ENCODE data around the gene ACKR4.
A peak's percentile ranks its signal among the peaks of the same experiment; 100 is the strongest.
"Not testable (repeated sequence)": the region's sequence is repeated elsewhere in the genome, so short reads cannot be mapped to it uniquely, and the experiment has no call there.

The ACKR4 gene

DNA sequence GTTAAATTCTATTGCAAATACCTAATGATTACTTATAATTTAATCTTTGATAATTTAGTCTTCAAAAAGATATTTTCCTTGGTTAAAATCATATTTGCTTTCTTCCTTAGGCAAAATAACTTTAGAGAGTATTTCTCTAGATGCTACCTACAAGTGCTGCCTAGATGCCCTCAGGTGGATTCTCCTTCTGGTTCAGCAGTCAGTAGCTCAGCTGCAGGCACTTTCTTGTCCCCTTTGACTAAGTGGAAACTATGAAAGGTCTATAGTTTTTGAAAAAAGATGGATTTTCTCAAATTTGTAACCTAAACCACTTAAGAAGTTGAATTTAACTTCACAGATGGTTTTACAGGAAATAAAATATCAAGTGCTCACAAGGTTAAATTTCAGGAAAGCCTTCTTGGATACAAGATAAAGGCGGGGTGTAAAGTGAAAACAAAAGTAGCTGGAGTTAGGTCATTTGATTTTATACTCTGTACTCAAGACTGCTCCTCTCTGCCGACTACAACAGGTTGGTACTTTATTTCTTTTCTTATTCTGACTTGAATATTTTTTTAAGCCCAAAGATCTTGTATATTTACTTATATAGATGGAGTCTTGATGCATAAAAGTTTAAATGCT lies at the start of gene ACKR4:
TSS of gene ACKR4 (plus strand) at position 455 of the 618 bp plus-strand sequence. CDS start 3,128 bp downstream, outside the sequence.
- no peak for DNase-seq

DNA sequence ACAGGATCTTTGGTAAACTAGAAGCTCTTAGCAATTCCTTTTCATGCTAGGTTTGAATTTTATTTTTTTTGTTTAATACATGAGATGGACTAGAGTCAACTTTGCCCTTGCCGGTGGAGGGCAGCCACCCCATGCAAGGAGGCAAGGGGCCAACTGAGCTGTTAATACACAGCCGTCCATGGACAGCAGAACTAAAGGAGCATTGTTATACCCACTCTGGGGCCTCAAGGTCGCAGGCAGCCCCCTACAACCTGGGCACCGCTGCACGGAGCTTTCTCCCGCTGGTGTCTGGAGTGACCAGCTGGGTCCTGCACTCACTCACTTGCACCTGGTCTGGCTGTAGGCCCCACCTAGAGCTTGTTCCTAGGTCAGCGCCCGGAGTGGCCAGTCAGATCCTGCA lies 47.9 kb upstream of the ACKR4 start:
- no peak for DNase-seq

DNA sequence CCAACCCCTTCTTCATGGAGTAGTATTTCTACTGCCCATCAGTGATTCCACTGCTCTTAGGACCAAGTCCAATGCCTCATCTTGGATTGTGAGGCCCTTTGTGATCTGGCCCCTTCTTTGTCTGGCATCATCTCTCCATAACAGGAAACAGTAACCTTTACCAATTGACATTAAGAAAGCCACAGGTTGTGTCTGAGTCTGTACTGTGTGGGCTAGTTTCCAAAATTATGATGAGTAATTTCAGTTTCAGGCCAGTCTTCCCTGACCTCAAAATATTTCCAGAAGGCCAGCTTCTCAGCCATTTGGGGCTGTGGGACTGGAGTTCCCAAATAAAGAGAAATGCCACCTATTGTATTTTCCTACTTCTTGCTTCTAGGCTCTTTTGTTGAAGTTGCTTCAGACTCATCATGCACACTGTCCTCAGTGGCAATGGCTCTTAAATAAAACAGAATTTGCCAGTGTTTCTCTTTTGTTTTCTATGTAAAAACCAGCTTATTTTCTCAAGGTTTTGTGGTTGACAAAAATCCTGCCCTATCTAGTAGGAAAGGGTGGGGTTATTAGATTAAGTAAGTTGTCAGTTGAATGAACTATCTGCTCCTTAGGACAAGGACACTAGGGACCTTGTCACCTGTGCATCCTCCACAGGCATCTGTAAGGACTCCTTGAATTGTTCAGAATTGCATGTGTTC lies 47.0 kb upstream of the ACKR4 start:
- DNase-seq: peak; percentile 23

DNA sequence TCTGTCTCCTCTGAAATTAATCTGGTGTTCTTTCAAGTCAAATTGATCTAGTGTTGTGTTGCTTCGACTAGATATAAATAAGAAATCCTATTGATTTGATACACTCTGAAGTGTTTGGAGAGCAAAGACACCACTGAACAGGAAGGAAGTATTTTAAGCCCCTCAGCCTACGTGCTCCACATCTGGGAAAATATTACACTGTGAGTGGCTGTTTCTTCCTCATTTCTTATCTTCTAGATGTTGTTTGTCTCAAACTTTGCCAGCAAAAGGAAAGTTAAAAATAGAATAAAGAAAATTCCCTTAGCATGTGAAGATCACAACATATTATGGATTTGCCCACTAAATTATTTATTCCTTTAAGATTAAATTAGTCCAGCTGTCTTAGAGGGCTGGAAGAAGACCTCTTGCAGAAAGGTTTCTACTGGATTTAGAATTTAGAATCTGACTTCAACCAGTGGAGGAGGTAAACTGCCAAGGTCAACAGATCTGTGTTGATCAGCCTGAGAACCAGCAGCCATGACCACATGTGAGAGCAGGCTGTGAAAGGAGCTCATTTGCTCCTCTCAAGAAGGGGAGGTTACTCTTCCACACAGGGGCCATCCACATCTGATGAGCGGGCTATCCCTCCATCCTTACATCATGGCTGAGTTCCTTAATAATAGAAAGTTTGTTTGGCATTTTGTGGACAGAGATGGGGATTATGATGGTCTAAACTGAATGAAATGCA lies 46.3 kb upstream of the ACKR4 start:
- no peak for DNase-seq

DNA sequence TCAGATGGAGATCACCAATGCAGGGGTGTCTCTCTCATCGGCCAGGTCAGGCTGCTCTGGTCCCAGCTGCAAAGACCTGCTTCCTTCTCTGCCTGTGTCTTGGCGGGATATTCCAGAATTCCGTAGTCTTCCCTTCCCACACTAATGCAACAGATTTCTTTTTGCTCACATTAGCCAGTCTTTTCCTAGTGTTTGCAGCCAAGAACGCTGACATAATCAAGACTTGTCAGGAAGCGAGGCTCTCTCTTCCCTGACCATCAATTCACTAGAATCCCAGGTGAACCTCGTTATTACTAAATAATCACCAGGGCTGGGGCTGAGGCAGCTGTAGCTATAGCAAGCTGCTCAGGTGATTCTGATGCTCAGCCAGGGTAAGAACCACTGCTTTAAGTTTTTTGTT lies 43.2 kb upstream of the ACKR4 start:
- DNase-seq: no peak

DNA sequence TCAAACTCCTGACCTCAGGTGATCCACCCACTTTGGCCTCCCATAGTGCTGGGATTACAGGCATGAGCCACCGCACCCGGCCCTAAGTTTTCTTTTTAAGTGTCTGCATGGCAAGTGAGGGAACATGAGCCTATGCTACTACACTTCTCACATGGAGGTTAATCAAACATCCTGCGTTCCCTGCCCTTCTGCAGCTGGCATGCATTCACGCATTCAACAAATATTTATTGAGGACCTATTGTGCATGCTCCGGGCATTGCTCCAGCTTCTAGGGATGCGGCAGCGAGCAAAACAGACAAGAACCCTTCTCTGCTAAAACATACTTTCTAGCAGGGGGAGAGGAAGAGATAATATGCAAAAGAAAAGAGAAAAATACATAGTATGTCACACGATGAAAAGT lies 42.6 kb upstream of the ACKR4 start:
- no peak for DNase-seq

DNA sequence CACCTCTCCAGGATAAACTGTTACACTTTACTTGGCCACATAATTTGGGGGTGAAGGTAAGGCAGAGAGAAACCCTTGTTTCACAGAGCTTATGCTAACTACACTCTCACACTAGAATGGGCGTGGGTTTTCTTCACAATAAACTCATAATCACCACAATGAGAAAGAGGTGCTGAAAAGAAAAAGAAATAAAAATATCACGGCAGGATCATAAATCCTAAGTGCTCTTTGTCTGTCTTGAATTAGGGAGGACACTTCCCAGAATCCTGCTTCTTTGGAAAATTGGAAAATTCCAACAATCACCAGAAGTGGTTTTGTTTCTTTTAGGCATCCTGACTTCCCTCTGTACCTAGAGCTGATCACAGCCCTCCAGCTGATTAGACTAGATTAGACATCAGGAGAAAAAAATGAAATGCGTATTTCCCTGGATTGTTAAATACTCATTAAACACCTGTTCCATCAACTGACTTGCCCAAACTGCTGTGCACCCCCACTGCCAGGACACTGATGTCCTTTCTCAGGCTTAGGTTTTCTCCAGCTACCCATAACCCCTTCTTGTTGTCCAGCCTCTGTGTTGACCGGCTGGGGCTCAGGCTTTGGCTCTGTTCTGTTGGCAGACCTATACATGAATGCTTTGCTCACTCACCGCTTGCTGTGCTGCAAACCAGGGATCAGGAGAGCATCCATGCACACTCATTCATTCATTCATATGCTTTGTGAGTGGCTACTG lies 41.6 kb upstream of the ACKR4 start:
- no peak for DNase-seq

DNA sequence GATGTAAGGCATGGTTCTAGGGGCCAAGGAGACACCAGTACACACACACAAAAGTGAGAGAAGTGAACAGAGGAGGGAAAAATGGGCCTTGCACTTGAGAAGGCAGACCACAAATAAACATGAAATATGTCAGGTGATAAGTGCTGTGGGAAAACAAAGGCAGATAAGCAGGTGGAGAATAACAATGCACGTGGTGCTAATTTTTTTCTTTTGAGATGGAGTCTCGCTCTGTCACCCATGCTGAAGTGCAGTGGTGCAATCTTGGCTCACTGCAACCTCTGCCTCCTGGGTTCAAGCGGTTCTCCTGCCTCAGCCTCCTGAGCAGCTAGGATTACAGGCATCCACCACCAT lies 41.1 kb upstream of the ACKR4 start:
- DNase-seq: not testable (repeated sequence)

DNA sequence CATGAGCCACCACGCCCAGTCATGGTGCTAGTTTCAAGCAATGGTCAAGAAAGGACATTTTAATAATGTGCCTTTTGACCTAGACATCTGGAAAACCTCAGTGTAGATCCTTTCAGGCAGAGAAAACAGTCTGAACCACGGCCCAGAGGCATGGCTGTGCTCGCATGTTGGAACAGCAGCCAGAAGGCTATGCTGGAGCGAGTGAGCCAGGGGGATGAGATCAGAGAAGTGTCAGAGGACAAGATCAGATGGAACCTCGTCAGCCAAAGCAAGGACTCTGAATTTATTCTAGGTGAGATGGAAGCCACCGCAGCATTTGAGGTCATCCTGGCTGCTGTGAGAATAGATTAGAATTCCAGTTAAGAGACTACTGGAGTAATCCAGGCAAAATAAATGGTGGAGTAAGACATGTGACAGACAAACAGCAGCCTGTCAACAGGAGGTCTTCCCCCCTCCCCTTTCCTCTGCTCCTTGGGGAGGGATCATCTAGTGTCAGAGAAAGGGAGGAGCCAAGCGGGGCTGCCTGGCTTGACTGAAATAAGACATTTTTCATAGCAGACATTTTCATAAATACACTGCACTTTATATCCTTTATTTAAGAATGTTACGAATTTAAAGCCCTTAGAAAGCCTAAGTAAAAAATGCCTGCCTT lies 40.4 kb upstream of the ACKR4 start:
- DNase-seq: no peak

DNA sequence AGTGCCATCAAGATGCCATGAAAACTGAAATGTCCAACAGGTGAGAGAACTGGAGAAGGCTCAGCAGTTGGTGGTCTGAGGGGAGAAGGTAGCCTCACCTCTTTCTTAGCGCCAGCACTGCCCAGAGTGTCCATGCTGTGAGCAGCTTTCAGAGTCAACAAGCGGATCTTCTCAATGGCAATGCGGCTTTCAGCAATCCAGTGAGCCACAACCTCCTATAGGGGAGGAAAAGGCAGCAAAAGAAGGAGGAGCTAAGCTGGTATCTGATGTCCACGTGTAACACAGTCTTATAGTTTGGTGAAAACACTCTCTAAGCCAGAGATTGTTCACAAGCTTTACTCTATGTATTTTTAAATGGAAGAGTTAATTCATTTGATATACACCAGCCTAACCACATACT lies 36.1 kb upstream of the ACKR4 start:
- DNase-seq: no peak

DNA sequence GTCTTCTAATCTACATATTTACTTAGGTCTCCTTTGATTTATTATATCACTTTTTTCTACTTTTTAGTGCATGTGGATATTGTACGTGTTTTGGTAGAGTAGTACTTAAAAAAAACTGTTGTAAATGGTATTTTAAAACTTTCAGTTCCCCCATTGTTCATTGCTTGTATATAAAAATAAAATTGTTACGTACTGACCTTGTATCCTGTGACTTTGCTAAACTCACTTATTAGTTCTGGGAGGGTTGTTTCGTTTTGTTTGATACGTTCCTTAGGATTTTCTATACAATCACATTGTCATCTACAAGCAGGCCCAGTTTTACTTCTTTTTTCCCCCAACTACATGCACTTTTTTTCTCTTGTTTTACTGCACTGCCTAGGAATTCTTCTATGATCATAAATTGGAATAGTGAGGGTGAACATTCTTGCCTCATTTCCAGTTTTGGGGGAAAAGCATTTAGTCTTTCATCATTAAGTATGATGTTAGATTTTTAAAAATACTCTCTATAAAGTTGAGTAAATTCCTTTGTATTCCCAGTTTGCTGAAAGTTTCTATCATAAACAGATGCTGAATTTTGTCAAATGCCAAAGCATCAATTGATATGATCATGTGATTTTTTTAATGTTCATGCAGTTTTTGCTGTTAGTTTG lies 33.5 kb upstream of the ACKR4 start:
- DNase-seq: no peak

DNA sequence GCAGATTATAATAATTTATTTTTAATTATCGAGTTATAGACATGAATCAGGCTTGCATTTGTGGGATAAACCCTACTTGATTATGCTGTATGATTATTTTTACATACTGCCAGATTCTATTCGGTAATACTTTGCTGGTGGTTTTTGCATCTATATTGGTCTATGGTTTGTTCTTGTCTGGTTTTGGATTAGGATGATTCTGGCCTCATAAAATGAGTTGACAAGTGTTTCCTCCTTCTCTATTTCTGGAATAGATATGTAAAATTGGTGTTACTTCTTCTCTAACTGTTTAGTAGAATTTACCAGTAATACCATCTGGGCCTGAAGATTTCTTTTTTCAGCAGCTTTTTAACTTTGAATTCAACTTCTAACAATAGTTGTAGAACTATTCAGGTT lies 33.0 kb upstream of the ACKR4 start:
- no peak for DNase-seq

DNA sequence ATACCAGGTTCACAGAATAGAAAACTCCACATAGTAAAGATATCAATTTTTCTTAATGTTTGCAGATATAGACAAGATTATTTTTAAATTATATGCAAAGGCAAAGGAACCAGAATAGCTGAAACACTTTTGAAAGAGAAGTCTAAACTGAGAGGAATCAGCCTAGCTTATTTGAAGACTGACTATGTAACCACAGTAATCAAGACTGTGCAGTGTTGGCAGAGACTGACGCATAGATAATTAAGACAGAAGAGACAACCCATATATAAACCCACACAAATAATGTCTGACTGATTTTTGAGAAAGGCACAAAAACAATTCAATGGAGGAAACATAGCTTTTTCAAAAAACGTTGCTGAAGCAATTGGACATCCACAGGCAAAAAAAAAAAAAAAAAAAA lies 28.6 kb upstream of the ACKR4 start:
- no peak for DNase-seq

DNA sequence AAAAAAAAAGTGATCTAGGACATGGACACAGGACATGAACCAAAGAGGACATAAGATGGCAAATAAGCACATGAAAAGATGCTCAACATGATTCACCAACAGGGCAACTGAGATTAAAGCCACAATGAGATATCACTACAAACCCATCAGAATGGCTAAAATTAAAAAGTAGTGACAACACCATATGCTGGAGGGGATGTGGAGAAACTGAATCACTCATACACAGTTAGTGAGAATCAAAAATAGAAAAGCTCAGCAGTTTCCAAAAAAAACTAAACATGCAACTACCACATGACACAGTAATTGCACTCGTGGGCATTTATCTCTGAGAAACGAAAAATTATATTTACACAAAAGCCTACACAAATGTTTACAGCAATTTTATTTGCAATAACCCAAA lies 27.9 kb upstream of the ACKR4 start:
- peak; percentile 27 for DNase-seq

DNA sequence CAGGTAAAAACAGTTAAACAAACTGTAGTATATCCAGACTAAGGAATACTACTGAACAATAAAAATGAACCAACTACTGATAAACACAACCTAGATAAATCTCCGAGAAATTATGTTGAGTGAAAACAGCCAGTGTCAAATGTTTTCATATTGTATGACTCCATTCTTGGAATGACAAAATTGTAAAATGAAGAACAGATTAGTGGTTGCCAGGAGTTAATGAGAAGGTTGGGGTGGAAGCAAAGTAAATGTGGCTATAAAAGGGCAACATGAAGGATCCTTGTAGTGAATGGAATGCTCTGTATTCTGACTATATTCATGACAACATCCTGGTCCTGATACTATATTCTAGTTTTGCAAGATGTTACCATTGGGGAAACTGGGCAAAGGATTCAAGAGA lies 27.5 kb upstream of the ACKR4 start:
- DNase-seq: no peak

DNA sequence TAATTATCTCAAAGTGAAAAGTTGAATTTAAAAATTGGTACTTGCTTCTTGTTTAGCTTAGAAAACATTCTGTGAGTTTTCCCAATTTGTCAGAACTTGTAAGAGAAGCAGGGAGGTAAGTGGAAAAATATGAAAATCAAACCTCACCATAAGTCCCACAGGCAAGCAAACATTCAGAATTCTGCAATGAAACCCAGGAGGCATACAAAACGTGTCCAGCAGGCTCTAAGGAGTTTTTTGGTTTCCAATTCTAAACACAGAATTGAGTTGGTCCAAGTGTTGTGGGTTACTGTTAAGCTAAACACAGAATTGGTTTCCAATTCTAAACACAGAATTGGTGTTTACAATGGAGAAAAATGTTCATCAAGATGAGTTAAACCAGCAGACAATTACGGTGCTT lies 27.1 kb upstream of the ACKR4 start:
- DNase-seq: no peak

DNA sequence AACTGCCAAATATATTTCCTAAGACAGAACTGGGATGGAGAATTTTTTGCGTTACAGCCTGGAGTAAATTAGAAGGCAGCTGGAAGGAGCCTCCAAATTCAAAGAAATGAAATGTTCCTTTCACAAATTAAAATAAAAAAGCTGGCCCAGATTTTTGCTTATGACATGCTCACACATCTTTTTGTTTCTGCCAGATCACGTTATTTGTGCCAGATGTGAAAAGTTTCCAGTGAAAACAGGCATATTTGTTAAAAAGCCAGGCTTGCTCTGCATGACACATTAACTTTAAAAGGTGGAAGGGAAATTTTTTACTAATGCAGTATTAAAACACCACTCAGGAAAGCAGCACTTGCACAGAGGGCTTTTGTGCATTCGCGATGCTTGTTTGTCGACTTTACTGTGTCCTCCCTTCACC lies 23.3 kb upstream of the ACKR4 start:
- DNase-seq: no peak

DNA sequence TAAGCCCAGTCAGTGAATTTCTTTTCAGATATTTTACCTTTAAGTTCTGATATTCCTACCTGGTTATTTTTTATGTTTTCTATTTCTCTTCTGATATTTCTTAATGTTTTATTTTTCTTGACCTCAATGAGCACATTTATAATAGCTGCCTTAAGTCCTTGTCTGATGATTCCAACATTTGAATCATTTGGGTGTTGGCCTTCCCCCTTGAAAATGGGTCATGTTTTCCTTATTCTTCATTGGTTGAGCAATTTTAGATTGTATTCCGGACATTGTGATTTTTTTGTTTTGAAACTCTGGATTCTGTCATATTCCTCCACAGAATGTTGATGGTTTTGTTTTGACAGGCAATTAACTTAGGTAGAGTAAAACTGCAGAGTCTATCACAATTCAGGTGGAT lies 9.7 kb upstream of the ACKR4 start:
- DNase-seq: no peak

DNA sequence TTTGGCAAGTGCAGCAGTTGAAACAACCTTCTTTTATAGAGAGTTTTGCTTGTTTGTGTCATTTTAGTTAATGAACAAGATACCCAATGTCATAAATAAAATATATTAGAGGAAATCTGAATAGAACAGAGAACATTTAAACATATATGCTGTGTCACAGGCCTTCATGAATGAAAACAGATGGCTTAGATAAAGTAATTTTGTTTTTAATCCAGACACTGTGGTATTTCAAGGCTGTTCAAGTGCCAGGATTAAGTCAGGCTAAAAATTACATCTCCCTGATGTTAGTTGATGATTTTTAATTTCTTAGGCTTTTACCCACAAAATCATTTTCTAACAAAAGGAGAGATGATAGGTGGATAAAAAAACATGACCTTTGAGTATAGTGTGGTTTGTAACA lies 4.9 kb upstream of the ACKR4 start:
- no peak for DNase-seq

DNA sequence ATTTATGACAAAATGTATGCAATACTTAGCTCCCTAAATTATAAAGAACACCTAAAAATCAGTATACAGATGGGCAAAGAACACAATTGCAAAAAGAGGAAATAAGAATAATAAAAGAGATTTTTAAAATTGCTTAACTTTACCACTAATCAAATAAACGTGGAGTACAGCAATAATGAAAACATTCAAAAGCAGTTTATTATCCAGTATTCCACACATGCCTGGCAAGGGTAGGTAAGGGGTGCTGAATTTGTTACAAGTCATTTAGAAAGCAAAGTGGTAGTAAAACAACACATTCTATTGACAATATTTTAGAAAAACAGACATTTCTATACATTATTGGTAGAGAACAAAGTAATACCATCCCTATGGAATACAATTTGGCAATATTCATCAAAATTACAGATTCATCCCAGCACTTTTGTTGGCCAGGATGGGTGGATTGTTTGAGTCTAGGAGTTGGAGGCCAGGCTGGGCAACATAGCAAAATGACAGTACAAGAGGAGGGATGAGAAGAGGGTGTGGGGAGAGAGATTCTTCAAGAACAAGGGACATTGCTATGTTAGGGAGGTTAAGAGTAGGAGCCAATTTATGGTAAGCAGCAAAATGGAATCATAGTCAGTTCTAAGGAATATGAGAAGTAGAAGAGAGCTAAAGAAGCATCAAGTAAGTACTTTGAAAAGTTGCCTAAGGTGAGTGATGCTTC lies 3.7 kb upstream of the ACKR4 start:
- DNase-seq: no peak

DNA sequence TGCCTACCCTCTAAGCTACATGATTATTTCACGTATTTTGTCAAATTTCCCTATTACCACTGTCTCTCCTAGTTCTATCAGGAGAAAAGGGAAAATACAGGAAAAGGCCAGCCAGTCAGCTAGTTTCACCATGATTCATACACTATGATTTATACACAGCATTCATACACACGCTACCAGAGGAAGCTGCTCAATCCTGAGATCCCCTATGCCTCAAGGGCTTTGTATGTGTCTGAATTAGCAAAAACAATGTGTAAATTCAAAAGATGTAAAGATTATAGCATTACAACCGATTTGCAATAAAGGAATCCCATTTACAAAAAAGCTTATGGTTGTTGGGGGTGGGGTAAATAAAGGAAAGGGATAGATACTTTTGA lies 3.1 kb upstream of the ACKR4 start:
- no peak for DNase-seq

DNA sequence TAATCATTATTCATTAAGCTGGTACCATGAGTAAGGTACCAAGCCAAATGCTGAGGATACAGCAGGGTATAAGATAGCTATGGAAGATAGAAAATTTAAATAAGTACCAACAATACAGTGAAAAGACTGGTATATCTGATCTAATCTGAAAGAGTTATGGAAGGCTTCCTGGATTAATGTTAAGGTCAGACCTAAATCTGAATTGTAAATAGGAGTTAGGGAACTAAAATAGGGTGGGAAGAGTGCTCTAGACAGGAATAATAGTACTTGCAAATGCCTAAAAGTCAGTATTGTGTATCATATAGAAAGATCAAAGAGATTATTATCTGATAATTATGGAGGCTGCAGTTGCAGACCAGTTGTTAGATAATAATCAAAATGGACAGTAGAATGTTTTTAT lies 2.6 kb upstream of the ACKR4 start:
- DNase-seq: no peak
